C4-2B (cell line): Measurements from ENCODE around the gene TOX2.

Experiments used
- H3K27ac ChIP-seq: fragments of 450-650 bp; 2 replicates; pipeline ENCODE4 v1.5.1; 2017
- CTCF ChIP-seq: fragments of 450-650 bp; conservative IDR thresholded peaks from 2 replicates; pipeline ENCODE4 v1.5.1; 2017; ENCODE audit warnings: mild to moderate bottlenecking
- ZFX ChIP-seq: fragments of 450-650 bp; IDR thresholded peaks from 2 replicates; pipeline ENCODE4 v1.6.1; 2017

TOX2 gene

GRCh38 chr20:43969028-43969447 is 54.4 kb downstream of the TOX2 start:
- TF ChIP-seq ZFX (no peak), CTCF (no peak)
- H3K27ac ChIP-seq, result no peak overlapping the region

GRCh38 chr20:43969501-43970182 is 55.0 kb downstream of the TOX2 start:
- TF ChIP-seq ZFX (no peak), CTCF (no peak)
- H3K27ac ChIP-seq, result no peak overlapping the region

- H3K27ac ChIP-seq, result no peak overlapping the region
- TF ChIP-seq ZFX, result no peak
- no peak for TF ChIP-seq CTCF
Observed at GRCh38 chr20:43971267-43971666, 56.6 kb downstream of the TOX2 start.

GRCh38 chr20:43972051-43972450 is 57.4 kb downstream of the TOX2 start:
- no peak overlapping the region for H3K27ac ChIP-seq
- TF ChIP-seq CTCF (no peak), ZFX (no peak)

GRCh38 chr20:43972692-43973091 is 58.0 kb downstream of the TOX2 start:
- H3K27ac ChIP-seq, result no peak overlapping the region
- TF ChIP-seq CTCF, result no peak
- no peak for TF ChIP-seq ZFX

- TF ChIP-seq ZFX (no peak), CTCF (no peak)
- no peak overlapping the region for H3K27ac ChIP-seq
Observed at GRCh38 chr20:43973231-43973630, 58.6 kb downstream of the TOX2 start.

GRCh38 chr20:43973671-43974450 is 59.2 kb downstream of the TOX2 start:
- no peak for TF ChIP-seq CTCF
- TF ChIP-seq ZFX, result no peak
- H3K27ac ChIP-seq, result no peak overlapping the region
